Measurements from ENCODE around the gene SNCAIP. TPM values are rescaled to one million over a fixed set of nuclear protein-coding genes. Genes with fewer than 3 reads are reported as not detected.

SNCAIP gene
- polyA plus RNA-seq, 3 donors, result 24.7 to 28.8 (median 24.9) TPM

GRCh38 chr5:122508623-122509022, 196.6 kb downstream of the SNCAIP start:
- DNase-seq (ENCODE audit: extremely low read depth in 1 of 11, low read depth in 9 of 11, low spot score in 4 of 11), result no peak

Other genes with a start within 250 kb of the SNCAIP start
- 10 to 100 TPM; 30.9 to 44.4 (median 41.7) TPM for gene LOX, start 234.0 kb upstream of the SNCAIP start, polyA plus RNA-seq (ENCODE audit: insufficient read length in 3 of 3)
- under 1 TPM; 0.48 to 0.76 (median 0.65) TPM for gene ZNF474, start 182.7 kb upstream of the SNCAIP start, polyA plus RNA-seq (ENCODE audit: insufficient read length in 3 of 3)

Data from renal cortex interstitium (tissue), 11 donors.